ENCODE data around the gene AVP. TPM values are rescaled to one million over a fixed set of nuclear protein-coding genes. Genes with fewer than 3 reads are reported as not detected.
"Not testable (repeated sequence)": the region's sequence is repeated elsewhere in the genome, so short reads cannot be mapped to it uniquely, and the experiment has no call there.

The AVP gene
- total and polyA plus RNA-seq, 2 donors (not counting 3 experiments of a cell fraction or from before 2014, with no cell fraction given) = not detected

- POLR2A ChIA-PET = no interaction called here
- no peak overlapping the region for H2AFZ ChIP-seq (ENCODE audit: low read depth, low read length)
- dilution Hi-C loops (cut with MboI; ENCODE audit: extremely low pct_ligation_motif_present, low sequenced_read_pairs) = no loop called here
Measured at GRCh38 chr20:3067139-3068014, 17.1 kb downstream of the AVP start.

GRCh38 chr20:3064119-3064518, 20.4 kb downstream of the AVP start:
- DNase-seq (ENCODE audit: low read depth, low spot score); BruUV-seq (replicated peaks); H3K9me1 ChIP-seq (replicated peaks; ENCODE audit: control insufficient read depth, extremely low read depth, insufficient read depth, low read length); H3K4me3 ChIP-seq (replicated peaks in 1 of 3; ENCODE audit: insufficient read depth in 1 of 3, low read depth in 1 of 3, low read length in 3 of 3); H4K20me1 ChIP-seq (replicated peaks; ENCODE audit: control insufficient read depth, extremely low read depth, insufficient read depth, low read length); intact Hi-C loops (cut with micrococcal nuclease); H3K79me2 ChIP-seq (ENCODE audit: control insufficient read depth, insufficient read depth, low read length); H2AFZ ChIP-seq (ENCODE audit: low read depth, low read length); H3K36me3 ChIP-seq (ENCODE audit: control insufficient read depth in 2 of 2, extremely low read depth in 1 of 2, insufficient read depth in 2 of 2, low read length in 2 of 2); H3K4me1 ChIP-seq (ENCODE audit: control insufficient read depth, extremely low read depth, insufficient read depth, low read length); dilution Hi-C loops (cut with MboI; ENCODE audit: extremely low pct_ligation_motif_present, low sequenced_read_pairs); FAIRE-seq; H3K27ac ChIP-seq (ENCODE audit: insufficient read depth, low read depth, low read length); H3K9ac ChIP-seq (replicated peaks; ENCODE audit: extremely low read depth, insufficient read depth, low read length); H3K4me2 ChIP-seq (ENCODE audit: insufficient read depth, low read length); H3K27me3 ChIP-seq (ENCODE audit: control insufficient read depth in 2 of 2, insufficient read depth in 2 of 2, low read length in 2 of 2); H3K9me3 ChIP-seq (replicated peaks; ENCODE audit: control insufficient read depth, insufficient read depth, low read length); POLR2A ChIA-PET: not testable (repeated sequence)
- CTCF ChIA-PET = interaction anchor here (3.5 kb wide), 1 partner anchor 10 kb away, joined by 17 read pairs; no protein-coding TSS in a partner anchor

More at GRCh38 chr20:3067139-3068014, 17.1 kb downstream of the AVP start:
- TF ChIP-seq GATA2 (IDR thresholded peaks at IDR 0.05; ENCODE audit: insufficient read depth, insufficient read length, low read depth, low read length) = no peak
- no peak for TF ChIP-seq POLR2A (IDR thresholded peaks at IDR 0.05; ENCODE audit: low read depth, low read length)
- TF ChIP-seq FOS (IDR thresholded peaks at IDR 0.05; ENCODE audit: borderline replicate concordance, insufficient read depth, low read length) = no peak
- TF ChIP-seq MYC (IDR thresholded peaks at IDR 0.05; ENCODE audit: low read depth, low read length) = no peak
- TF ChIP-seq MAX (IDR thresholded peaks at IDR 0.05; ENCODE audit: insufficient read depth, insufficient read length) = no peak
- no peak for TF ChIP-seq JUN (IDR thresholded peaks at IDR 0.05; ENCODE audit: borderline replicate concordance, insufficient read depth, insufficient read length, low read depth)
- no peak for TF ChIP-seq EZH2 (IDR thresholded peaks at IDR 0.05; ENCODE audit: borderline replicate concordance, low read depth, low read length, severe bottlenecking)
- no peaks in the 10 kb centered on the region for H4K20me1 ChIP-seq (replicated peaks; ENCODE audit: control insufficient read depth, extremely low read depth, insufficient read depth, low read length)
- H3K9ac ChIP-seq (replicated peaks; ENCODE audit: extremely low read depth, insufficient read depth, low read length) = no peak overlapping the region
- CTCF ChIA-PET = interaction anchor here (1.2 to 3.3 kb wide), 2 partner anchors 11 to 14 kb away, joined by 4 to 11 read pairs; no protein-coding TSS in a partner anchor
- no TSS peak for BruUV-seq (replicated peaks)
- H3K79me2 ChIP-seq (ENCODE audit: control insufficient read depth, insufficient read depth, low read length) = no peaks in the 10 kb centered on the region
- H3K36me3 ChIP-seq (ENCODE audit: control insufficient read depth in 2 of 2, extremely low read depth in 1 of 2, insufficient read depth in 2 of 2, low read length in 2 of 2) = no peaks in the 10 kb centered on the region
- H3K4me3 ChIP-seq (replicated peaks in 1 of 3; ENCODE audit: insufficient read depth in 1 of 3, low read depth in 1 of 3, low read length in 3 of 3) = no peak overlapping the region
- H3K9me3 ChIP-seq (replicated peaks; ENCODE audit: control insufficient read depth, insufficient read depth, low read length) = no peaks in the 10 kb centered on the region
- H3K4me1 ChIP-seq (ENCODE audit: control insufficient read depth, extremely low read depth, insufficient read depth, low read length) = no peaks in the 10 kb centered on the region
- H3K27me3 ChIP-seq (ENCODE audit: control insufficient read depth in 2 of 2, insufficient read depth in 2 of 2, low read length in 2 of 2) = peaks cover 1 to 7% of the 10 kb centered on the region in 2 experiments
- no peak for DNase-seq (ENCODE audit: low read depth, low spot score)
- intact Hi-C loops (cut with micrococcal nuclease) = no loop called here
- H3K4me2 ChIP-seq (ENCODE audit: insufficient read depth, low read length) = no peak overlapping the region
- FAIRE-seq = no peak
- H3K27ac ChIP-seq (ENCODE audit: insufficient read depth, low read depth, low read length) = no peak overlapping the region
- no peaks in the 10 kb centered on the region for H3K9me1 ChIP-seq (replicated peaks; ENCODE audit: control insufficient read depth, extremely low read depth, insufficient read depth, low read length)
